Stimulated activated CD4-positive, alpha-beta T cell treated with anti-CD3 and anti-CD28 coated beads, TNF-alpha, amount 100 ng/mL, for 4 hours (primary cell): ENCODE data around the gene SMIM41.

Source experiments
- DNase-seq, 3 experiments: peaks; one replicate each; pipeline ENCODE4 v3.0.0-alpha.2; 2020; ENCODE audit warnings: low read depth in 3 of 3

The SMIM41 gene

DNA sequence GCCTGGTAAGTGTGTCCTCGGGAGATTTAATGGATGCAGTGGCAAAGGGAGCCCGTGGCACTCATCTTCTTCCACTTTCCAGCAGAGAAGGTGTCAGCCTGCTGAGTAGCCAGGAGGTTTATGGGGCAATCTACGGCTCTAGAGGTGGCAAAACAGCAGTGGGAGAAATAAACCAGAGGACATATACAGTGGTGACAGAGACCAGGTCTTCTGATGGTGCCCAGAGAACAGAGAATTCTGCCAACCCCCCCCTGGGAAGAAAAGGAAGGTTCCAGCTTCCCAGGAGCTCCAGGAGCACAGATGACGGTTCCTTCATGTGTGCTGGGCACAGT lies 43.0 kb downstream of the SMIM41 start:
- DNase-seq: no peak

DNA sequence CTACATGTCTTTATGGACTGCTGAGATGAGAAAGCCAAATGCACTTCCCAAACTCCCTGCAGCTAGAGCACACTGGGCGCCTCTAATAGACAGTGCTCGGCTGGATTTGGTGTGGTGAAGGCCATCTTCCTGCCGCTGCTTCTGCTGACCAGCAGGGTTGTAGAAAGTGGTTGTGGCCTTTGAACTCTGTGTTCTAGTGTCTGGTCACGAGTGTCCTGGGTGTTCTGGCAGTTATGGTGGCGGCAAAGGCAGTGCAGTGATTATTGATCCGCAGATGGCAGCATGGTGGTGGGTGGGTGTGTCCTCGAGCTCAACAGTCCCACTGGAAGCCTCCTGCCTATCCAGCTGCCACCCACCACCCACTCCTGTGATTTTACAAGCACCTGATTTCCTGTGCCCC lies 43.4 kb downstream of the SMIM41 start:
- no peak for DNase-seq

DNA sequence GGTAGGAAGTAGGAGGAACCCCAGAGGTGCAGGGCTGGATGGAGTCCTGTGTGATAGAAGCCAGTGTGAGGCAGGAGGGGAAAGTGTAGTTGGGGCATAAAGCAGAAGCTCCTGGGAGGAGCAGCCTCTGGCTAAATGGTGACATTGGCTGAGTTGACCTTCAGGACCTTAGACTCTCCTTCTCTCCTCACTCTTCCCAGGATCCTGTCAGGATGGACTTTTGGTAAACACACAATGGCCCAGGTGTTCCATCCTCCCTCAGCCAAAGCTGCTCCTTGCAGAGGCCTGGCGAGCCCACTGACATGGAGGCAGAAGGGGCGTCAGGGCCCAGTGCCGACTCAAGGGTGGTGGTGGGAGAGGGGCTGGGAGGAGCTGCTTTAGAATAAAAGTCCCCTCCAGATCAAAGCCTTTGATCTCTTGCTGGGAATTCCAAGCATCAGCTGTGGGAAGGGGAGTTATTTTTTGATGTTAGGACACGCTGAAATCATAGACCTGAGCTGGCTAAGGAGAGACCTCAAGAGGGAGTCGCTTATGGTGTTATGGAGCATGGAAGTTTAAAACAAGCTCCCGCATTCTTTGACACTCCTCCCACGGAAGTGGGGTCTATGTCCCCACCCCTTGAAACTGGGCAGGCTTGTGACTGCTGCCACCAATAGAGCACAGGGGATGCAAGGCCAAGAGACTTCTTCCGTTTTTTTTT lies 44.1 kb downstream of the SMIM41 start:
- no peak for DNase-seq

DNA sequence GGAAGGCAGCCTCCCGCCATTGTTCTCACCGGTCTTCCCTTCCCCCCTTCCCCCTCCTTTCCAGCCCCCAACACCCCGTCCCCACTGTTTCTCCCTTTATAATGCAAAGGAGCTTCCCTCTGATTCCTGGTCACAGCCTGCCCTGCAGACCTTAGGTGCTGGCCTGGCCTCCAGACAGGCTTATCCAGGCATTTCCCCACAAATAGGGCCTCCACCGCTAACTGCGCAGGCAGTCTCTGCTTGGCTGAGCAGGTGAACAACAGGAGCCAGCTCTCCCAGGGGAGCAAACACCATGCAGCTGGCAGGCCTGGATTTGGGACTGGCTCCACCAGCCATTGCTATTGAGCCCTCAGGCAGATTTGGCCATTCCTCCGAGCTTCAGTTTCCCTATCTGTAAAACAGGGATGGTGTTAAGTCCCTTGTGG lies 46.0 kb downstream of the SMIM41 start:
- no peak for DNase-seq

DNA sequence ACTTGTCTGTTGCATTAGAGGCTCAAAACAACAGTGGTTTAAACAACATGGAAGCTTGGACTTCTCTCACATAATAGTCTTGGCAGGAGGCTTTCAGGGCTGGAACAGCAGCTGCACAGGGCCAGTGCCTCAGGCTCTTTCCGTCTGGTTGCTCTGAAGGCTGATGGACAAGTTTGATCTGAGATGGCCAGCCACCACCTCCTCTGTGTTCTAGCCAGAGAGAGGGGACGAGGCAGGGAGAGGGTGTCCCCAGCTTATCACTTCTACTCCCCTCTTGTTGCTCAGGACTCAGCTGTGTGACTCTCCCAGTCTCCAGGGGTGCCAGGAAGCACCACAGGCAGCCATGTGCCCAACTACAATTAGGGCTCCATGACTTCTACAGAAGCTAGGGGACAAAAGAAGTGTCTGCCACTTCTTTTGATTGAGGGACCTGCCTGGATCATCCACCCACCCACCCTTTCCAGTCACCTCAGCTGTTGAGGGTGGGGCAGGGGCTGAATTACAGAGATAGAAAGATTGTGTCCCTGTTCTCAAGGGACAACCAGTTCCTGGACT lies 46.6 kb downstream of the SMIM41 start:
- DNase-seq: no peak

DNA sequence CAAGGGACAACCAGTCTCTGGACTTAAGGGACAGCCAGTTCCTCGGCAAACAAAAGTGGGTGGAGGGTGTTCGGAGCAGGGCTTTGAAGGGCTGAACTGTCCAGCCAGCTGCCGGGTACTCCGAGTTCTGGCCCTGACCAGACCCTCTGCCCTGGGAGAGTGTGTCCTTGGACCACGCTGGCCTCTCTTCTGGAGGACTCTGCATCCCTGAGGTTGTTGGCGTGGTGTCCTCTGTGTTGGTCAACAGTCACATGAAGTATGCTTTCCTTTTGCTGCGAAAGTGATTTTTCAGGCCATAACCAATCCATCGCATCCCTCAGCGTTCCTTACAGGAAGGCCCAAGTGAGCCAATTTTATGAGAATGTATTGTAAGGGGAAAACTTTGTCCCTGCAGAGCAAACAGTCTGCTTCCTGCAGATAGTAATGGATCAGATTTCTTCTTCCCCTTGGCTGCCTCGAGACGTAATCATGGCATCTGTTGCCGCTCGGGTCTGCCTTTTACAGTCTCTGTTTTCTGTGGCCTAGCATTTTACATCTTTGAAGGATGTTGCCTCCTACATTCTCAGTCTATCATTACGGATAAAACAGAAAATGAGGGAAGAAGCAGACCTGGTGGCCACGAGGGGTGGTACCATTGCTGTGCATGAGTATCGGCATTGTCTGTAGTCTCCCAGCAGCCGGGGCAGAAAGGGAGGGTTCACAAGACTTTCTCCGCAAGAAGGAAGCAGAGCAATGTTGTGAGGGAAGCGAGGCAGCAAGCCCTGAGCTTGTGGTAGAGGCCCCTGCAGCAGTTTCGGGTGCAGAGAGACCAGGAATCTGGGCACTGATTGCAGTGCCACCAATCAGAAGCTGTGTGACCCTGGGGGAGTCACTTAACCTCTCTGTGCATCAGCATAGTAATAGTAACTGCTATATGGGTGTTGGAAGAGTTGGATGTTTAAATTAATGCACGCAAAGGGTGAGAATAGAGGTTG lies 47.4 kb downstream of the SMIM41 start:
- no peak for DNase-seq

DNA sequence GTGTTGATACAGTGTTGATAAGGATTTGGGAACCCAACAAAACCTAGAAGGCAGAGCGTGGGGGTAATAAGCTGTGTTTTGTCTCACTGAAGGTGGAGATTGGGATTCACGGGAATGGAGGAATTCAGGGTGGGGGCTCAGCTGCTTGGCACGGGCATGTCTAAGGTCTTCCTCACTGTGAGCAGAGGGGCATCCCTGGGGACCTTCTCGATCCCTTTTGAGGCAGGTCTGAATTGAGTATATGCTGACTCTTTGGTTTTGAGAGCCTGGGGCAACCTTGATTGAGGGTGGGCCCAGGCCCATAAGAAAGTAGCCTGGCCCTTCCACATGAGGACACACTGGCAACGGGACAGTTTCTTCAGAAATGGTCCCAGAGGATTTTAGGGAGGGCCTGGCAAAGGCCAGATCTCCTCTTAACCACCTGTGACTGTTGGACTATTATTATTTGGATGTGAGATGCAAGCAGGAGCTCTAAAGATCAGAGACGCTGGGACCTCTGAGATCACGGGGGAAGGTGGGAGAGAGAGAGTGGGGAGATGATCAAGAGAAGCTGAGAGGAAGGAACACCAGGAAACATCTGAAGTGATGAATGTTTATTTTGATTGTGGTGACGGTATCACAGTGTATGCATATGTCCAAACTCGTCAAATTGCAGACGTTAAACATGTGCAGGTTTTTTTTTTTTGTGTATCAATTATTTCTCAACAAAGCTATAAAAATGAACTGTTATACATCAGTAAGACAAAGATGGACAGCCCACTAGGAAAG lies 48.4 kb downstream of the SMIM41 start:
- no peak for DNase-seq

DNA sequence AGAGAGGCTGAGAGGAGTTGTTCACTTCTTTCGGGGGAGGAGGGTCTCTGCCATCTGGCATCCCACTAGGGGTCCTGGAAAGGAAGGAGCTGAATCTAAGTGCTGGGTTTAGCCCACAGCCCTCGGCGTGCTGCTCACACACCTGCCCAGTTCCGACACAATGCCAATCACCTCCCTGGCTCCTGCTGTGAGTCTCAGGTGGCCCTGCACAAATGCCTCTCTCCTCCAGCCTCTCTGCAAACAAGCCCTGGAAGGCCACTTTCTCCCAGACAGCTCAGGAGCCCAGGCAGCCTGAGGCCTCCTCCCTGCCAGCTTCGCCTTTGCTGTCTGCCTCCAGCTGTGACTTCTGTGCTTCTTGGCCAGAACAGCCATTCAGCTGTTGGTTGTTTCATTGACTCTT lies 51.2 kb downstream of the SMIM41 start:
- DNase-seq: no peak

DNA sequence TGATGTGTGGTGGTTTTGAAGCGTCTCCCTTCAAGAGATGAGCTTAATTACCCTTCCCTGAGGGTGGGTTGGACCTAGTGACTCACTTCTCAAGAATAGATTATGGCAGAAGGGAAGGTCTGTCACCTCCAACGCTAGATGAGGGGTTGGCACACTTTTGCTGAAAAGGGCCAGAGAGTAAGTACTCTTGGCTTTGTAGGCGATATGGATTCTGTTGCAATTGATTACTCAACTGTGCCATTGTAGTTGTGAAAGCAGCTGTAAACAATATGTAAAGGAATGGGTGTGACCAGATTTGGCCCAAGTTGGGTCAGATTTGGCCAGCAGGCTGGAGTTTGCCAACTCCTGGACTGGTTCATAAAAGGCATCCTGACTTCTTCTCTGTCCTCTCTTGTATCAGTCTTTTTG lies 53.3 kb downstream of the SMIM41 start:
- DNase-seq: no peak

DNA sequence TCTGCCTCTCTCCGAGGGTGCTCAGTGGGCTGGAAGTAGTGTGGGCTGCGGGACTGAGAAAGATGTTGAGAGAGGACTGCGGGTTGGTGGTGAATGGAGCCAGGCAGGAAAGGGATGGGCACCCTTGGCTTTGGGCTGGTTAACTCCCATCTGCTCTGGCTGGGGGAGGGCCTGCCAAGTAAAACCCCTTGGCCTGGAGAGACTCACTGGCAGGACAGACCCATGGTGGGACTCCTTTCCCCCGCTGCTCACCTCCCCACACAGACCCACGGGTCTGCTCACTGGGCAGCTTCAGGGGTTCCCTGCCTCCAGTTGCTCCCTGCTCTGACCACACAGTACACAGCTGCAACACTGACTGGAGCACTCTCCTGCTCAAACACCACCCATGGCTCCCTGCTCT lies 58.2 kb downstream of the SMIM41 start:
- no peak for DNase-seq

DNA sequence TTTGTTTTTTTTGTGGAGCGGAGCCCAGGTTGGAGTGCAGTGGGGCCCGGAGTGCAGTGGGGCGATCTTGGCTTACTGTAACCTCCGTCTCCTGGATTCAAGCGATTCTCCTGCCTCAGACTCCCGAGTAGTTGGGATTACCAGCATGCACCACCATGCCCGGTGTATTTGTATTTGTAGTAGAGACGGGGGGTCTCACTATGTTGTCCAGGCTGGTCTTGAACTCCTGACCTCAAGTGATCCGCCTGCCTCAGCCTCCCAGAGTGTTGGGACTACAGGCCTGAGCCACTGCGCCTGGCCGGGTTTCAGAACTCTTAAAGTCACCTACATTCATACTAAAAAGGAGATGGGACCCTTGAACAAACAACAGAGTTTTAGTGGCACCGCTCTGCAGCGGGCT lies 59.6 kb downstream of the SMIM41 start:
- no peak for DNase-seq

DNA sequence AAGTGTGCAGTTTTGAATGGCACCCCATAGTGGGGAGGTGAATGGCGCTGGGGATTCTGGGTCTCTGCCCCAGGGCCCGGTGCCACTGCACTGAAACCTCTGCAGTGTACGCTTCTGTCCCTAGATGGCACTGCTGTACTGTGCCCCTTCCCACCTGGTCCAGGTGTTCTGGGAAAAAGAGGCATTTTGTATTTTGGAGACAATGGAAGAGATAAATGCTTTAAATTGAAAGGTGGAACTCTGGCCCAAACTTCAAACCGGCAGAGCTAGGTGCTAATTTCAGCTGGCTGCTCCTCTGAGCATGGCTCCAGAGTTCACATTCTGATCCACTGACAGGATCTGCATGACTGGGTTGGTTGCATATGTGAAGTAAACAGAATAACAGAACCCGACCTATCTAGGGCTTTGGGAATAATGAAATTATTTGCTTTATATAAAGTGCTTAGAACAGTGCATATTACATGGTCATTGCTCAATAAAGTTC lies 60.1 kb downstream of the SMIM41 start:
- DNase-seq: no peak

DNA sequence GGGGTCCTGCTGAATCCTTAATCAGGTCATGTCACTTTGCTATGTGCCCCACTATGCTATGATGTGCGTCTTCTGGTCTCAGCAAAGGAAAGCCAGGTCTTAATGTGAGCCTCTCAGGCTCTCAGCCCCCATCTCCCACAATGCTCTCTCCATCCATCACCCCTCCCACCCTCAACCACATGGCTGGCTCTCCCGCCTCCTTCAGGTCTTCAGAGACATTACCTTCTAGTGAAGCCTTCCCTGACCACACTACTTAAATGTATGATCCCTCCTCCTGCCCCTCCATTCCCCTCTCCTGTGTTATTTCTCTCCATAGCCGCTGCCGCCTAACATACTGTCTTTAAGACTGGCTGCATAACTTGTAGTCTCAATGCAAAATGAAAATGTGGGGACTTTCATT lies 61.8 kb downstream of the SMIM41 start:
- DNase-seq: no peak

DNA sequence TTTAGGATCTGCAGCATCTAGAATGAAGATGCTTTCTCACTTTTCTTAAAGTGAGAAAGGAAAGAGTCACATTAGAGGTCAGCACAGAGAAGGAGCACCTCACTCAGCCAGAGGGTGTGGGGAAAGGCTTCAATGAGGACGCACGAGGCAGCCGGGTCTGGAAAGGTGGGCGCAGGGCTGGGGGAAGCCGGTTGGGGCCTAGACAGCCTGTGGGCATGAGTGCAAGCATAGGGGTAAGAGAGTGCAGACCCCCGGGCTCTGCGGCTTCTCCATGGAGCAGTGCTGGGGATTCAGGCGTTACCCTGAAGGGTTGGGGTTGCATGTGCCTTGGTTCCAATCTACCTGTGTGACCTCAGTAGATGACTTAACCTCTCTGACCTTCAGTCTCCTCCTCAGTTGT lies 62.4 kb downstream of the SMIM41 start:
- no peak for DNase-seq

DNA sequence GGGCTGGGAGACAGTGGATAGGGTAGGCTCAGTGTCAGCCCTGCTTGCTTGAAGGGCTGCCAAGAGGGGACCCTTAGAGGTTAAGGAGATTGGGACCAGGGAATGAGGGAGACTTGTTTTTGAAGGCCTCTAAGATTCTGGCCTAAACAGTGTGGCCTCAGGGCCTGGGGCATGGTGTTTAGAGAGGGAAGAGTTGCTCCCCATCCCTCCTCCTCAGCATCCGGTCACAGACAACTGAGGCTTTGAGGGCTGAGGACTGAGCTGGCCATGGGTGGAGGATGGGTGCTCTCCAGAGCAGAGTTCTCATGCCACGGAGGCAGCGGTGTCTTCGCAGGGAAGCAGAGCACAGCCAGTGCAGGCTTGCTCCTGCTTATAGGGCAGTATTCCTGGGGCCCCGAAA lies 62.9 kb downstream of the SMIM41 start:
- no peak for DNase-seq

DNA sequence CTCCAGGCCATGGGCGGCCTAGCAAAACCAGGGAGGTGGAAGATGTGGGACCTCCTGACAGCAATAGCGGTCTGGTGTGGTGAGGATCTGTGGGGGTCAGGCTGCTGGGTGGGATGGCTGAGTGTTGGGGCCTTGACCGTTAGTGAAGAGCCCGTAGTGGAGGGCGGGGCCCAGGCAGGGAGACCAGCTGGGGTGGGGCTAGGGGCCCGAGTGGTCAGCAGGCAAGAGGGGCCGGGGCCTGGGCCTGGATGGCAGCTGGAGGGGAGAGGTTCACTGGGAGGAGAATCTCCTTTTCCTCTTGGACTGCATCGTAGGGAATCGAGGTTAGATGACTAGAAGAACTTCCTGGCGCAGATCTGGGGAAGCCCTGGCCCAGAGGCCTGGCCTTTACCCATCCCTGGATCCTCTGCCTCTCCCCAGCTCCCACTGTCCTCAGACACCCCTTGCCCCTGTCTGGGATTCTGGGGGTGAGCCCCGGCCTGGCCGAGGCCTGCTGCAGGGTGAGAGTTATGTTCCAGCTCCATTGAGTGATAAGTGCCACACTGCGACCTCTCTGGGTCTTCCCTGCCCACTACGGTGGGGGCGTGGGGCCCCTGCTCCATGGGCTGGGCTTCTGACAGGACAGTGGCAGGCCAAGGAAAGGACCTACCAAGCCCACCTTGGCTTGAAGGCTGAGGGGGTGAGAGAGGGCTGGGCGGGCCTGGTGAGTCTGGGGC lies 65.2 kb downstream of the SMIM41 start:
- no peak for DNase-seq

DNA sequence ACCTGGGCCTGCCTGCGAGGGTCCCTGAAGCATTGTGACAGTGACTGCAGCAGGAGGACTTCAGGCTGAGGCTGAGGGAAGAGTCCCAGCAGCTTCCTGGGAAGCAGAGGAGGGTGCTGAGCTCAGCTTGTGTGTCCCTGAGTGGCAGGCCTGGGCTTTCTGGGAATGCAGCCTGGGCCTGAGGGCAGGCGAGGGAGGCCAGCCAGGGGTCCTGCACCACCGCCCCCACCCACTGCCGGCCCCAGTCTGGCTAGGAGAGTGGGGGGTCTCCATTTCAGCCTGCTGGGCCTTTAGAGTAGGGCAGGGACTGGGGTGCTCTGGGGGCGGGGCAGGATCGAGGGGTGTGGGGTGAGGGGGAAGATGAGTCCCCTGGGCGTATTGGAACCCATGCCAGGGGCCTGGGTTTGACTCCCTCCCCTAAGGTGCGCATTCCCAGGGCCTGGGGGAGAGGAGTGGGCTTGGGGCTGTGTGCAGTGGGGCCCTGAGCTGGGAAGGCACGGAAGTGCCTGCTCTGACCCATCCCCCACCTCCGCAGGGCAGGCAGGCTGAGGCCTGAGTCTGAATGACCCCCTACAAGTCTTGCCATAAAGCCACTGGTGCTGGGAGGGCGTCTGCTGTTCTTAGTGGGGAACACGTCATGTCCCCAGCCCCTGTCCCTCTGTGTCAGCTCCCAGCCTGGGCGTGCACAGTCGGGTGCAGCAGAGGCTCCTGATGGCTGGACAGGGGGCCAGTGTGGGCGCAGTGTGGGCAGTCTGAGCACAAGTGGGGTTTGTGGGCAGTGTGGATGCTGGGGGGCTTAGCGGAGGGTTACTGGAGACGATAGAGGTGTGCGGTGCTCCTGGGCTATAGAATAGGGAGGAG lies 66.0 kb downstream of the SMIM41 start:
- DNase-seq: no peak

DNA sequence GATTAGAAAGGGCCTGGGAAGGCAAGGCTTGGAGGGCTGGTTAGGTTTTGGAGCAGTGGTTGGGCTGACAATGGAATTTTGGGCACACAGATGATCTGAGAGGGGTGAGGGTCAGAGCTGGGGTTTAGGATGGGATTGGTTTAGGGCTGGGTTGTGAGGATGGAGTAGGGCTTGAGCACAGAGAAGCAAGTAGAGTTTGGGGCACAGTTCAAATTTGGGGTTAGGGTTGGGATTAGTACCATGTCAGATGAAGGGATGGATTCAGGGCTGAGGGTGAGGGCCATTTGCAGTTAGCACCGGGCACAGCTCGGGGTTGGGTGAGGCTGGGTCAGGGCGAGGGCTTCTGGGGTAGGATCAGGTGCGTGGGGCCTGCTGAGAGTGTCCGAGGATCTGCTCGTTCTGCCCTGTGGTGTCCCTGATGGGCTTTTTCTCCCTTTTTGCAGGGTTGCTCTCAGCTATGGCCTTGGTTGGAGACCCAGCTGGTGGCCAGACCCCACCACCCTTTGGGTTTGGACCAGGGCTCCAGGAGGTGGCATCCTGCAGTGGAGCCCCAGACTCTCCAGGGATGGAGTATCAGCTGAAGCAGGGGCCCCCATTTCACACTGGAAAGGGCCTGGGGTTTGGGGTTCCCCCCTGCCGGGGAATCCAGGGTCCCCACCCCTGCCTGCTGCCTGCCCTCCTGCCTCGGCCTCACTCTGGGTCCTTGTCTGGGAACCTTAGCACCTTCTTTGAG lies 66.8 kb downstream of the SMIM41 start:
- no peak for DNase-seq

DNA sequence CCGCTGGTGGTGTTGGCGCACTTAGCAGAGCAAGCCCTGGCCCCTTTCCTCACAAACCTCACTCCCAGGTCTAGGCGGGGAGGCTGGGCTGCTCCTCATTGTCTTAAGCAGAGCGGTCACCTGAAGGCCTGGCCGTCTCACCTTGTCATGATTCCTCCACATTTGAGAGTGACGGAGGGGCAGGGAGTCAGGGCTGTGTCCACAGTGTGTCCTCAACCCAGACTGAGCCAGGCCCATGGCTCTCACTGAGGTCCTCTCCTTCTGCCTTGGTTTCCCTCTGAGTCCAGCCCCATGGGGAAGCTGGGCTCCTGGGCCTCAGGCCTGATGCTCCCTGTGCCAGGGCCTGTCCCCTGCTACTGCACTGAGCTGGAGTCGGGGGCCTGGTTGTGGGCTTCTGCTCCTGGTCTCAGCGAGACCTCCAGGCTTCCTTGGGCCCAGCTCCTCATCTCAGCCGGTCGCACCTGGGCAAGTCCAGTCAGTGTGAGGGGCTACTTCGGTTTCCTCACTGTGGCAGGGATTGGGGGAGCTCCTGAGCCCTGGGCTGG lies 67.4 kb downstream of the SMIM41 start:
- DNase-seq: no peak
